Activated T-cell treated with anti-CD3 and anti-CD28 coated beads, Interleukin-2, amount 50 U/mL, for 72 hours (primary cell): ENCODE data around the gene MGRN1. TPM values are rescaled to one million over a fixed set of nuclear protein-coding genes. Genes with fewer than 3 reads are reported as not detected.
"Not testable (repeated sequence)": the region's sequence is repeated elsewhere in the genome, so short reads cannot be mapped to it uniquely, and the experiment has no call there.

Experiments used
- ATAC-seq, 2 donors: fragments of 150-1000 bp; cut with Tn5 transposase; replicated peaks in 1 of 2; 2 replicates each; pipeline ENCODE4 v1.10.0; 2021; ENCODE audit warnings: moderate library complexity in 2 of 2, mild to moderate bottlenecking in 1 of 2
- DNase-seq, 2 donors: peaks; one replicate each; pipeline ENCODE4 v3.0.0; 2021 to 2022; ENCODE audit warnings: mixed read lengths in 1 of 2
- H3K27ac Mint-ChIP-seq: one replicate; pipeline ENCODE4 v1.8.0; 2022; ENCODE audit warnings: mild to moderate bottlenecking, moderate library complexity, mixed read lengths
- H3K27me3 Mint-ChIP-seq: one replicate; pipeline ENCODE4 v1.8.0; 2022; ENCODE audit warnings: low read depth, mixed read lengths
- H3K36me3 Mint-ChIP-seq, 2 donors: one replicate each; pipeline ENCODE4 v1.8.0; 2022; ENCODE audit warnings: mixed read lengths in 2 of 2, mild to moderate bottlenecking in 1 of 2; ENCODE audit not compliant: insufficient read depth in 2 of 2
- H3K4me1 Mint-ChIP-seq: one replicate; pipeline ENCODE4 v1.8.0; 2022; ENCODE audit warnings: low read depth, mixed read lengths
- H3K4me3 Mint-ChIP-seq, 2 donors: one replicate each; pipeline ENCODE4 v1.8.0; 2022; ENCODE audit warnings: mild to moderate bottlenecking in 2 of 2, mixed read lengths in 2 of 2, moderate library complexity in 2 of 2
- H3K9me3 Mint-ChIP-seq, 2 donors: one replicate each; pipeline ENCODE4 v1.8.0; 2022; ENCODE audit warnings: mixed read lengths in 2 of 2
- total RNA-seq, 2 donors: library from RNA; stranded (reverse); gene quantifications; one replicate each; pipeline ENCODE4 v1.2.3, GENCODE V29; 2022

Gene MGRN1
- total RNA-seq, 2 donors from 2014 or later, result 107 to 116 TPM

GRCh38 chr16:4733747-4734062, 109.1 kb downstream of the MGRN1 start:
- Mint-ChIP-seq H3K27ac (peak overlapping the region; percentile 58), H3K4me1 (peaks cover 25% of the 10 kb centered on the region), H3K36me3 (peaks cover 0 to 3% of the 10 kb centered on the region in 2 donors), H3K27me3 (no peaks in the 10 kb centered on the region), H3K4me3 (peak overlapping the region; percentile 87 to 97), H3K9me3 (no peaks in the 10 kb centered on the region)
- DNase-seq (peak in 1 of 2 donors; percentile 31), ATAC-seq (peak in 1 of 2 donors; percentile 12)

- ATAC-seq (peak; percentile 85 to 86), DNase-seq (peak; percentile 87 to 89)
- no peaks in the 10 kb centered on the region for H3K27me3 Mint-ChIP-seq
- no peaks in the 10 kb centered on the region for H3K9me3 Mint-ChIP-seq
- peak within 1 kb of the TSS; percentile 87 to 97 for H3K4me3 Mint-ChIP-seq
- peaks cover 0 to 3% of the 10 kb centered on the region in 2 donors for H3K36me3 Mint-ChIP-seq
- peaks cover 25% of the 10 kb centered on the region for H3K4me1 Mint-ChIP-seq
- H3K27ac Mint-ChIP-seq, result peak within 1 kb of the TSS; percentile 58
These were observed 109.6 kb downstream of the MGRN1 start, which contains the start of the genes ANKS3 and DNAAF8 for GRCh38 chr16:4734063-4734729. TSS of gene ANKS3 (minus strand) at chr16:4734271. CDS start at chr16:4730149, 4,122 bp downstream. TSS of gene DNAAF8 (plus strand) at chr16:4734537. CDS start at chr16:4736515, 1,978 bp downstream.

- H3K4me3 Mint-ChIP-seq, result peak overlapping the region; percentile 87 to 97
These were observed 110.3 kb downstream of the MGRN1 start for GRCh38 chr16:4734730-4735535.

GRCh38 chr16:4736546-4736945, 111.9 kb downstream of the MGRN1 start:
- H3K27me3 Mint-ChIP-seq, result no peaks in the 10 kb centered on the region
- peaks cover 25% of the 10 kb centered on the region for H3K4me1 Mint-ChIP-seq
- H3K36me3 Mint-ChIP-seq, result no peaks in the 10 kb centered on the region
- ATAC-seq (no peak), DNase-seq (no peak)
- H3K4me3 Mint-ChIP-seq, result no peak overlapping the region
- no peaks in the 10 kb centered on the region for H3K9me3 Mint-ChIP-seq
- no peak overlapping the region for H3K27ac Mint-ChIP-seq

More at GRCh38 chr16:4734730-4735535, 110.3 kb downstream of the MGRN1 start:
- Mint-ChIP-seq H3K27ac (peak overlapping the region; percentile 23), H3K9me3 (no peaks in the 10 kb centered on the region), H3K36me3 (peaks cover 0 to 3% of the 10 kb centered on the region in 2 donors), H3K27me3 (no peaks in the 10 kb centered on the region), H3K4me1 (peaks cover 25% of the 10 kb centered on the region)
- DNase-seq (peak; percentile 95 to 96), ATAC-seq (peak; percentile 81 to 83)

GRCh38 chr16:4737545-4737944, 112.9 kb downstream of the MGRN1 start:
- no peak overlapping the region for H3K27ac Mint-ChIP-seq
- DNase-seq (no peak), ATAC-seq (no peak)
- no peaks in the 10 kb centered on the region for H3K27me3 Mint-ChIP-seq
- H3K4me1 Mint-ChIP-seq, result peaks cover 20% of the 10 kb centered on the region
- no peaks in the 10 kb centered on the region for H3K36me3 Mint-ChIP-seq
- H3K9me3 Mint-ChIP-seq, result no peaks in the 10 kb centered on the region
- no peak overlapping the region for H3K4me3 Mint-ChIP-seq

GRCh38 chr16:4738370-4738769, 113.7 kb downstream of the MGRN1 start:
- not testable (repeated sequence) for H3K27ac Mint-ChIP-seq, ATAC-seq, H3K27me3 Mint-ChIP-seq, H3K36me3 Mint-ChIP-seq, H3K4me3 Mint-ChIP-seq, H3K9me3 Mint-ChIP-seq, DNase-seq
- H3K4me1 Mint-ChIP-seq, result peaks cover 16% of the 10 kb centered on the region

Other genes with a start within 250 kb of the MGRN1 start
- gene CORO7, start 208.2 kb upstream of the MGRN1 start, total RNA-seq, result 100 to 1,000 TPM in 1 of 2 donors, 10 to 100 TPM in 1; 88.6 to 105 TPM
- 10 to 100 TPM; 83.6 to 98.7 TPM for gene DNAJA3, start 199.0 kb upstream of the MGRN1 start, total RNA-seq
- 10 to 100 TPM; 32.5 to 33.0 TPM for gene NMRAL1, start 150.2 kb upstream of the MGRN1 start, total RNA-seq
- gene HMOX2, start 148.4 kb upstream of the MGRN1 start, total RNA-seq, result 10 to 100 TPM; 50.3 to 50.9 TPM
- gene CDIP1, start 86.1 kb upstream of the MGRN1 start, total RNA-seq, result 10 to 100 TPM; 45.4 to 53.1 TPM
- gene C16orf96, start 68.5 kb upstream of the MGRN1 start, total RNA-seq, result under 1 TPM; 0.51 to 0.55 TPM
- 10 to 100 TPM; 17.2 to 18.4 TPM for gene UBALD1, start 9.9 kb upstream of the MGRN1 start, total RNA-seq
- gene NUDT16L1, start 68.7 kb downstream of the MGRN1 start, total RNA-seq, result 10 to 100 TPM; 22.8 to 28.0 TPM
- gene ANKS3, start 109.4 kb downstream of the MGRN1 start, total RNA-seq, result 10 to 100 TPM; 18.0 to 20.6 TPM
- gene DNAAF8, start 109.7 kb downstream of the MGRN1 start, total RNA-seq, result under 1 TPM in 1 of 2 donors, not detected in 1; 0.48 TPM
- 10 to 100 TPM; 14.1 TPM for gene ZNF500, start 142.3 kb downstream of the MGRN1 start, total RNA-seq
- gene SEPTIN12, start 163.5 kb downstream of the MGRN1 start, total RNA-seq, result not detected
- gene SMIM22, start 170.5 kb downstream of the MGRN1 start, total RNA-seq, result not detected
- 1 to 10 TPM; 3.7 to 7.4 TPM for gene ROGDI, start 177.8 kb downstream of the MGRN1 start, total RNA-seq
- gene GLYR1, start 222.5 kb downstream of the MGRN1 start, total RNA-seq, result 10 to 100 TPM; 54.9 to 63.6 TPM
- 10 to 100 TPM; 32.0 to 36.0 TPM for gene UBN1, start 222.7 kb downstream of the MGRN1 start, total RNA-seq